Measurements from ENCODE around the gene PTPRN2. TPM values are rescaled to one million over a fixed set of nuclear protein-coding genes. Genes with fewer than 3 reads are reported as not detected.

The PTPRN2 gene
- total and polyA plus RNA-seq, 2 of the 8 experiments (the other 6 are each of a cell fraction or from before 2014, with no cell fraction given): 2.6 to 4.5 TPM

DNA sequence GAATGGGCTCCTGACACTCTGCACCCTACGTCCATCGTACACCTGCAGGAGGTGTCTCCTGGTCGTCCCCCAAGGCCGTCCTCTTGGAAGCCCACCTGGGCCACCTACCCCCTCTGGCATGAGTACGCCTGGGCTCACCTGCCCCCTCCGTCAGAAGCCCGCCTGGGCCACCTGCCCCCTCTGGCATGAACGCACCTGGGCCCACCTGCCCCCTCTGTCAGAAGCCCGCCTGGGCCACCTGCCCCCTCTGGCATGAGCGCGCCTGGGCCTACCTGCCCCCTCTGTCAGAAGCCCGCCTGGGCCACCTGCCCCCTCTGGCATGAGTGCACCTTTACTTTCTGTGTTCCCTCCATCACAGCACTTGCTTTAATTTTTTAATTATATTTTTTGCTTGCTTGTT, 401.2 kb downstream of the PTPRN2 start:
- Histone ChIP-seq H4K8ac (ENCODE audit: extremely low read depth, insufficient read depth, low read length) (no peak overlapping the region; the same call in 1 of the 2 replicates), H3K18ac (ENCODE audit: extremely low read depth, low read length) (no peak overlapping the region), H2AFZ (ENCODE audit: low read length) (no peak overlapping the region), H3K4me3 (ENCODE audit: extremely low read depth in 1 of 4, insufficient read depth in 2 of 4, low read depth in 3 of 4, low read length in 4 of 4) (no peak overlapping the region), H2AK5ac (ENCODE audit: low read depth, low read length) (no peak overlapping the region), H3K4me2 (ENCODE audit: insufficient read depth in 1 of 2, low read depth in 2 of 2, low read length in 2 of 2) (no peak overlapping the region), H3K79me1 (ENCODE audit: low read depth, low read length) (no peaks in the 10 kb centered on the region), H3K9ac (replicated peaks in 1 of 4; ENCODE audit: extremely low read depth in 1 of 4, low read depth in 3 of 4, low read length in 3 of 4) (no peak overlapping the region), H3K79me2 (ENCODE audit: control insufficient read depth in 1 of 2, insufficient read depth in 2 of 2, low read length in 2 of 2) (no peaks in the 10 kb centered on the region), H3K27ac (ENCODE audit: low read depth, low read length) (no peak overlapping the region), H3K14ac (ENCODE audit: insufficient read length) (no peak overlapping the region), H3K36me3 (ENCODE audit: control insufficient read depth in 2 of 4, insufficient read depth in 4 of 4, low read length in 3 of 4) (no peaks in the 10 kb centered on the region), H2BK15ac (ENCODE audit: low read length) (no peak overlapping the region), H4K91ac (replicated peaks; ENCODE audit: insufficient read length, low read length) (no peak overlapping the region), H3K4ac (replicated peaks; ENCODE audit: insufficient read length, low read depth, low read length) (no peak overlapping the region), H2BK20ac (ENCODE audit: low read length) (no peak overlapping the region), H4K5ac (ENCODE audit: insufficient read length, low read depth, low read length) (no peak overlapping the region), H2BK12ac (ENCODE audit: low read depth, low read length) (no peak overlapping the region), H3K27me3 (replicated peaks in 1 of 4; ENCODE audit: control insufficient read depth in 3 of 4, extremely low read depth in 1 of 4, insufficient read depth in 3 of 4, low read length in 3 of 4) (no peaks in the 10 kb centered on the region), H4K20me1 (replicated peaks in 1 of 2; ENCODE audit: control insufficient read depth in 1 of 2, insufficient read depth in 2 of 2, low read length in 2 of 2) (no peaks in the 10 kb centered on the region), H3K23me2 (ENCODE audit: low read depth, low read length) (no peaks in the 10 kb centered on the region), H3K9me3 (ENCODE audit: insufficient read depth in 2 of 2, low read depth in 1 of 2, low read length in 1 of 2) (peaks cover 14 to 39% of the 10 kb centered on the region in 2 experiments; a peak in 3 of 4 replicates), H3K56ac (replicated peaks; ENCODE audit: insufficient read length, low read depth, low read length) (no peak overlapping the region), H3K4me1 (replicated peaks in 1 of 4; ENCODE audit: control insufficient read depth in 3 of 4, insufficient read depth in 4 of 4, low read length in 3 of 4) (no peaks in the 10 kb centered on the region), H3K23ac (ENCODE audit: insufficient read length) (no peak overlapping the region), H2BK5ac (ENCODE audit: low read depth, low read length) (no peak overlapping the region), H2BK120ac (replicated peaks; ENCODE audit: low read depth, low read length) (no peak overlapping the region)
- FAIRE-seq (no peak), DNase-seq (ENCODE audit: low read depth in 1 of 2, low spot score in 2 of 2) (no peak)
- TF ChIP-seq SUZ12 (IDR thresholded peaks at IDR 0.05; ENCODE audit: low read length) (no peak), PHF8 (conservative IDR thresholded peaks at IDR 0.05; ENCODE audit: low read depth, low read length) (no peak), RAD21 (IDR thresholded peaks at IDR 0.05 in 1 of 2, conservative IDR thresholded peaks at IDR 0.05 in 1 of 2; ENCODE audit: low read depth in 2 of 2, low read length in 2 of 2) (no peak), ATF2 (IDR thresholded peaks at IDR 0.05; ENCODE audit: low read length) (no peak), KDM1A (IDR thresholded peaks at IDR 0.05; ENCODE audit: borderline replicate concordance, low read length) (no peak), HDAC2 (IDR thresholded peaks at IDR 0.05; ENCODE audit: borderline replicate concordance in 1 of 2, low read depth in 2 of 2, low read length in 2 of 2) (no peak), TAF1 (IDR thresholded peaks at IDR 0.05; ENCODE audit: low read depth, low read length) (no peak), SP2 (IDR thresholded peaks at IDR 0.05; ENCODE audit: low read length) (no peak), TBP (IDR thresholded peaks at IDR 0.05; ENCODE audit: low read depth, low read length) (no peak), RBBP5 (IDR thresholded peaks at IDR 0.05; ENCODE audit: borderline replicate concordance, low read depth, low read length) (no peak), CHD1 (IDR thresholded peaks at IDR 0.05; ENCODE audit: low read depth, low read length) (no peak), SIN3A (conservative IDR thresholded peaks at IDR 0.05 in 1 of 2, IDR thresholded peaks at IDR 0.05 in 1 of 2; ENCODE audit: low read depth in 1 of 2, low read length in 2 of 2) (no peak)
- CTCF ChIA-PET (ENCODE audit: partially characterized antibody): no interaction called here
- POLR2A ChIA-PET (ENCODE audit: partially characterized antibody): no interaction called here
- 100% methylated on average over 1 of the region's 12 CpGs; no CpG with 5 or more reads in 1 of the 2 experiments for WGBS, 2 experiments (ENCODE audit: extremely low coverage in 1 of 2, insufficient coverage in 1 of 2, insufficient read length in 1 of 2, insufficient replicate concordance in 2 of 2, low coverage in 1 of 2, low lambda C conversion rate in 2 of 2, missing lambda C conversion rate in 1 of 2)

Data from H1 (cell line).